H1 (cell line): ENCODE results near the gene HMGN3. TPM values are rescaled to one million over a fixed set of nuclear protein-coding genes. Genes with fewer than 3 reads are reported as not detected.

Experiments used
- BACH1 ChIP-seq: IDR thresholded peaks from 2 replicates; pipeline ENCODE4 v1.6.1; 2012; ENCODE audit warnings: low read length, improper control_type of control experiment
- CBX5 ChIP-seq: fragments of 300-800, 300-1000 bp; sonication (generic); IDR thresholded peaks from 2 replicates; pipeline ENCODE4 v1.7.1; 2016; ENCODE audit warnings: antibody characterized with exemption, low read length, low read depth
- CHD2 ChIP-seq: IDR thresholded peaks from 2 replicates; pipeline ENCODE4 v1.6.1; 2012; ENCODE audit warnings: low read length, improper control_type of control experiment
- HDAC6 ChIP-seq: IDR thresholded peaks from one replicate; pipeline ENCODE4 v1.7.1; 2012; ENCODE audit warnings: low read depth, mild to moderate bottlenecking, inconsistent platforms, low read length, moderate library complexity
- JUND ChIP-seq: IDR thresholded peaks from 2 replicates; pipeline ENCODE4 v1.6.1; 2011; ENCODE audit warnings: mild to moderate bottlenecking, improper control_type of control experiment, low read length
- RXRA ChIP-seq: IDR thresholded peaks from 2 replicates; pipeline ENCODE4 v1.6.1; 2011; ENCODE audit warnings: low read depth, mild to moderate bottlenecking, low read length, moderate library complexity; ENCODE audit not compliant: insufficient read depth
- SP1 ChIP-seq: IDR thresholded peaks from 2 replicates; pipeline ENCODE4 v1.6.1; 2011; ENCODE audit warnings: low read depth, low read length
- SP2 ChIP-seq: IDR thresholded peaks from 2 replicates; pipeline ENCODE4 v1.6.1; 2012; ENCODE audit warnings: mild to moderate bottlenecking, low read length, inconsistent platforms
- SP4 ChIP-seq: IDR thresholded peaks from 2 replicates; pipeline ENCODE4 v1.6.1; 2012; ENCODE audit warnings: low read length, inconsistent platforms
- SRF ChIP-seq: IDR thresholded peaks from 2 replicates; pipeline ENCODE4 v1.6.1; 2011; ENCODE audit warnings: mild to moderate bottlenecking, low read depth, low read length, moderate library complexity
- polyA plus RNA-seq, 7 experiments: library from polyadenylated mRNA; depleted of rRNA in 3 of 7; stranded (reverse) in 5 of 7; unstranded in 2 of 7; fragments of >200 nt in 5 of 7; fragments of 200-250 nt in 2 of 7; gene quantifications; 1 replicate in 5 of 7; 2 replicates in 1 of 7; 4 replicates in 1 of 7; pipeline versions ENCODE4 v1.2.1 to v1.2.3, GENCODE V29; 2011 to 2013; ENCODE audit warnings: missing spikeins in 2 of 7, mixed read lengths in 2 of 7
- total RNA-seq: library from RNA; stranded (reverse); fragmentation: NEBNext Ultra II Directional; extraction: Animal tissue kit (Norgen Biotek cat#: 25700); gene quantifications from 2 replicates; pipeline ENCODE4 v1.2.1, GENCODE V29; 2021

Gene HMGN3
- total and polyA plus RNA-seq, 2 of the 8 experiments (the other 6 are each of a cell fraction or from before 2014, with no cell fraction given), result 84.4 to 167 TPM

DNA sequence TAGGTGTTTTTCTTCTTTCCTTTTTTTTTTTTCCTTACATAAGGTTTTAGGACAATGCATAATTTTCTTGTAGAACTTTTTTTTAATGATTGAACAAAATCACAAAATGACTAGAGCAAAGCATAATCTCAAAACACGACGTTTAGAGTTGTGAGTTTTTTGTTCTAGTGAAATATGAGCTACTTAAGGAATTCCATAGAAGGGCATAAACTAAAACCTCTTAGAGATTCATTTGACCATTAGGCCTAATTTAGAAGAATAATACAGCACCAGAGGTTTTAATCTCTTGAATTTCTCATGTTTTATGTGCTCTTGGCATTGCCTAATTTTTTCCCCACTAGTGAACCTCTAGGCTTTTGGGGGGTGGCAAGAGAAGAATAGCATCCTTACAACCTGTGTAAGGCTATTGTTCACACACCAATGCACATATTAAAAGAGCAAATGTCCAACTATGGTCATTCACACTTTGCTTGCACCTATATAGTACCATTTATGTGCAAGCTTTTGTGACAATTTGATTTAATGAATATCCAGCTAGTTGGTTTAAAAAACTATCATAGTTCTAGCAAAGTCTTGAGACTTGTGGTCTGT is 44.6 kb downstream of the HMGN3 start (continued):
- TF ChIP-seq JUND (no peak), HDAC6 (no peak), CBX5 (no peak), SRF (no peak), SP4 (no peak), BACH1 (no peak), CHD2 (no peak), SP2 (no peak), RXRA (no peak), SP1 (no peak)
